Upper lobe of right lung (tissue), 1 donor: ENCODE measurements around the gene MECR. TPM values are rescaled to one million over a fixed set of nuclear protein-coding genes. Genes with fewer than 3 reads are reported as not detected.

Source experiments
- ATAC-seq: fragments of 200-7000 bp; cut with Tn5 transposase; one replicate; pipeline ENCODE4 v1.9.1; 2020; ENCODE audit warnings: mild to moderate bottlenecking, moderate library complexity
- DNase-seq: peaks from one replicate; pipeline ENCODE4 v3.0.0-alpha.2; 2020
- H3K27ac ChIP-seq: fragments of 200-600 bp; one replicate; pipeline ENCODE4 v1.8.0; 2022
- H3K27me3 ChIP-seq: fragments of 200-600 bp; one replicate; pipeline ENCODE4 v1.8.0; 2022; ENCODE audit warnings: mild to moderate bottlenecking
- H3K36me3 ChIP-seq: fragments of 200-600 bp; one replicate; pipeline ENCODE4 v1.8.0; 2022
- H3K4me1 ChIP-seq: fragments of 200-600 bp; one replicate; pipeline ENCODE4 v1.8.0; 2022
- H3K4me3 ChIP-seq: fragments of 200-600 bp; one replicate; pipeline ENCODE4 v1.8.0; 2022; ENCODE audit warnings: mild to moderate bottlenecking
- H3K9me3 ChIP-seq: fragments of 200-600 bp; one replicate; pipeline ENCODE4 v1.8.0; 2022
- intact Hi-C: fragments of 100-400 bp; cut with DNase I; formaldehyde crosslinking; loops from one replicate; pipeline ENCODE4 v1.11.0; 2022
- total RNA-seq: library from RNA; stranded (reverse); fragmentation: NEBNext Ultra II Directional; extraction: Animal tissue kit (Norgen Biotek cat#: 25700); gene quantifications from one replicate; pipeline ENCODE4 v1.2.1, GENCODE V29; 2021
- TF ChIP-seq, protein P1 (sequence below): fragments of 200-600 bp; IDR thresholded peaks from one replicate; pipeline ENCODE4 v1.8.0; 2022; ENCODE audit warnings: antibody characterized with exemption
- donor health status: DM: no; HTN: yes; CAD: no; lungs with severe emphysema.

MECR gene
- total RNA-seq, 1 donor from 2014 or later, result 16.5 TPM

GRCh38 chr1:29171521-29171920 lies 59.2 kb downstream of the MECR start:
- peaks cover 30% of the 10 kb centered on the region for H3K4me1 ChIP-seq
- peaks cover 24% of the 10 kb centered on the region for H3K36me3 ChIP-seq
- DNase-seq (no peak), ATAC-seq (no peak)
- no peak overlapping the region for H3K4me3 ChIP-seq
- TF ChIP-seq, protein P1, sequence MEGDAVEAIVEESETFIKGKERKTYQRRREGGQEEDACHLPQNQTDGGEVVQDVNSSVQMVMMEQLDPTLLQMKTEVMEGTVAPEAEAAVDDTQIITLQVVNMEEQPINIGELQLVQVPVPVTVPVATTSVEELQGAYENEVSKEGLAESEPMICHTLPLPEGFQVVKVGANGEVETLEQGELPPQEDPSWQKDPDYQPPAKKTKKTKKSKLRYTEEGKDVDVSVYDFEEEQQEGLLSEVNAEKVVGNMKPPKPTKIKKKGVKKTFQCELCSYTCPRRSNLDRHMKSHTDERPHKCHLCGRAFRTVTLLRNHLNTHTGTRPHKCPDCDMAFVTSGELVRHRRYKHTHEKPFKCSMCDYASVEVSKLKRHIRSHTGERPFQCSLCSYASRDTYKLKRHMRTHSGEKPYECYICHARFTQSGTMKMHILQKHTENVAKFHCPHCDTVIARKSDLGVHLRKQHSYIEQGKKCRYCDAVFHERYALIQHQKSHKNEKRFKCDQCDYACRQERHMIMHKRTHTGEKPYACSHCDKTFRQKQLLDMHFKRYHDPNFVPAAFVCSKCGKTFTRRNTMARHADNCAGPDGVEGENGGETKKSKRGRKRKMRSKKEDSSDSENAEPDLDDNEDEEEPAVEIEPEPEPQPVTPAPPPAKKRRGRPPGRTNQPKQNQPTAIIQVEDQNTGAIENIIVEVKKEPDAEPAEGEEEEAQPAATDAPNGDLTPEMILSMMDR, result no peak
- H3K27ac ChIP-seq, result no peak overlapping the region
- no peaks in the 10 kb centered on the region for H3K9me3 ChIP-seq
- intact Hi-C loops, result no loop called here
- H3K27me3 ChIP-seq, result no peaks in the 10 kb centered on the region

GRCh38 chr1:29171089-29171488 lies 59.6 kb downstream of the MECR start:
- TF ChIP-seq, protein P1, result no peak
- Histone ChIP-seq H3K4me3 (no peak overlapping the region), H3K9me3 (no peaks in the 10 kb centered on the region), H3K4me1 (peaks cover 25% of the 10 kb centered on the region), H3K27me3 (no peaks in the 10 kb centered on the region), H3K27ac (no peak overlapping the region), H3K36me3 (peaks cover 29% of the 10 kb centered on the region)
- ATAC-seq (no peak), DNase-seq (no peak)
- intact Hi-C loops, result no loop called here

DNA sequence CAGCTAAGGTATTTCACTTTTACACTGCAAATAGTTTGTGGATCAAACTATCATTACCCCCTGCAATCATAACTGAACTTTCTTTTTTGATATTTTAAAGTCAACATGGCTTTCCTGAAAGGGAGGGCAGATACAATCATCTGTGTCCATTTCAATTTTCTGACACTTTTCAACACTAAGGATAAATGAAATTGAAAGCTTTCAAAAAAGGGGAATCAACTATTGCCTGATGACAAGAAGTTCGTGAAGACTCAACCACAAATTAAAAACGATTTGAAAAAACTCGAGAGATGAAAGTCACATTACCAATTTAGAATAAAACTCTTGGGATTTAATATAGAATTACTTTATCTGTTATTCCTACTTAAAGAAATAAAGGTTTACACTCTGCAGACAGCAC lies 60.8 kb downstream of the MECR start:
- ATAC-seq, result no peak
- intact Hi-C loops, result no loop called here
- Histone ChIP-seq H3K27me3 (no peaks in the 10 kb centered on the region), H3K4me1 (peaks cover 20% of the 10 kb centered on the region), H3K36me3 (peaks cover 40% of the 10 kb centered on the region), H3K9me3 (no peaks in the 10 kb centered on the region), H3K27ac (no peak overlapping the region), H3K4me3 (no peak overlapping the region)
- no peak for DNase-seq
- TF ChIP-seq, protein P1, result no peak

GRCh38 chr1:29167904-29168303 lies 62.8 kb downstream of the MECR start:
- no peak overlapping the region for H3K27ac ChIP-seq
- H3K36me3 ChIP-seq, result peaks cover 53% of the 10 kb centered on the region
- no peaks in the 10 kb centered on the region for H3K9me3 ChIP-seq
- no peak overlapping the region for H3K4me3 ChIP-seq
- intact Hi-C loops, result no loop called here
- peaks cover 20% of the 10 kb centered on the region for H3K4me1 ChIP-seq
- H3K27me3 ChIP-seq, result no peaks in the 10 kb centered on the region
- DNase-seq (no peak), ATAC-seq (no peak)
- TF ChIP-seq, protein P1, result no peak

GRCh38 chr1:29166291-29166878 lies 64.3 kb downstream of the MECR start:
- DNase-seq (no peak), ATAC-seq (no peak)
- no peaks in the 10 kb centered on the region for H3K27me3 ChIP-seq
- TF ChIP-seq, protein P1, result no peak
- no peak overlapping the region for H3K4me3 ChIP-seq
- intact Hi-C loops, result no loop called here
- no peaks in the 10 kb centered on the region for H3K9me3 ChIP-seq
- H3K27ac ChIP-seq, result no peak overlapping the region
- peaks cover 53% of the 10 kb centered on the region for H3K36me3 ChIP-seq
- H3K4me1 ChIP-seq, result peaks cover 30% of the 10 kb centered on the region

GRCh38 chr1:29164588-29164987 lies 66.1 kb downstream of the MECR start:
- peaks cover 67% of the 10 kb centered on the region for H3K36me3 ChIP-seq
- no peak overlapping the region for H3K27ac ChIP-seq
- intact Hi-C loops, result no loop called here
- no peak for DNase-seq
- H3K4me3 ChIP-seq, result no peak overlapping the region
- no peaks in the 10 kb centered on the region for H3K9me3 ChIP-seq
- no peak for ATAC-seq
- no peaks in the 10 kb centered on the region for H3K27me3 ChIP-seq
- TF ChIP-seq, protein P1, result no peak
- H3K4me1 ChIP-seq, result peaks cover 26% of the 10 kb centered on the region
